ENCODE results near the gene IER3IP1.

DNA sequence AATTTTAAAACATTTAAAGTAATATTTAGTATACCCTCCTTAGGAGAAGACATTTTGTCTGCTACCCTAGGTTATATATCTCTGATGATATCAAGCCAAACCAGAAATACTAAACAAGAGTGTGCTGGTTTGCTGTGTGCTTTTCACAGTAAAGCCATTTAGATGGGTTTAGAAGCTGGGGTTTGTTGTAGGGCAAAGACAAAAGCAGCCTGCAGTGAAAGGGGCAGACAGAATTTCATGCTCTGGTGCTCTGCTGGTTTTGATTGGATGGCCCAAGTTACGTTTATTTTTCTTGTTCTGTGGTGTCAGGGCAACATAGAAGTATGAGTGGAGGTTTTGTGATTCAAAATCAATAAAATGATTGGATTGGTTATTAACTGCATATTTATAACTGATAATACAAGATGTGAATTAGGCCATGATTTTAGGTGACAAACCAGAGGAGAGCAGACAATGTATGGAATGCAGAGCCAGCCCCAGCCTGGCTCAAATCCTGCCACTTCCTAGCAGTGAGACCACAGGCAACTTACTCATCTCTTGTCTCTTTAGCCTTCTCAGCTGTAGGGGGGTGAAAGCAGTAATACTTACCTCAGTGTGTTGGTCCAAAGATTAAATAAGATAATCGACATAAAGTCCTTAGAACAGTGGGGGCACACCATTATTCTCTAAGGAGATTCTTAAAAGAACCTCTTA lies 30.9 kb upstream of the IER3IP1 start:
- TF ChIP-seq, protein P1, sequence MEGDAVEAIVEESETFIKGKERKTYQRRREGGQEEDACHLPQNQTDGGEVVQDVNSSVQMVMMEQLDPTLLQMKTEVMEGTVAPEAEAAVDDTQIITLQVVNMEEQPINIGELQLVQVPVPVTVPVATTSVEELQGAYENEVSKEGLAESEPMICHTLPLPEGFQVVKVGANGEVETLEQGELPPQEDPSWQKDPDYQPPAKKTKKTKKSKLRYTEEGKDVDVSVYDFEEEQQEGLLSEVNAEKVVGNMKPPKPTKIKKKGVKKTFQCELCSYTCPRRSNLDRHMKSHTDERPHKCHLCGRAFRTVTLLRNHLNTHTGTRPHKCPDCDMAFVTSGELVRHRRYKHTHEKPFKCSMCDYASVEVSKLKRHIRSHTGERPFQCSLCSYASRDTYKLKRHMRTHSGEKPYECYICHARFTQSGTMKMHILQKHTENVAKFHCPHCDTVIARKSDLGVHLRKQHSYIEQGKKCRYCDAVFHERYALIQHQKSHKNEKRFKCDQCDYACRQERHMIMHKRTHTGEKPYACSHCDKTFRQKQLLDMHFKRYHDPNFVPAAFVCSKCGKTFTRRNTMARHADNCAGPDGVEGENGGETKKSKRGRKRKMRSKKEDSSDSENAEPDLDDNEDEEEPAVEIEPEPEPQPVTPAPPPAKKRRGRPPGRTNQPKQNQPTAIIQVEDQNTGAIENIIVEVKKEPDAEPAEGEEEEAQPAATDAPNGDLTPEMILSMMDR (IDR thresholded peaks at IDR 0.05), result no peak
- no peak for TF ChIP-seq EZH2 (IDR thresholded peaks at IDR 0.05; ENCODE audit: borderline replicate concordance, insufficient read depth, low read depth, low read length, poor library complexity, severe bottlenecking)
